ENCODE data around the gene LRFN2. TPM values are rescaled to one million over a fixed set of nuclear protein-coding genes. Genes with fewer than 3 reads are reported as not detected.

Gene LRFN2
- total RNA-seq (not detected), polyA plus RNA-seq (not detected)
- long read RNA-seq, donor 1: 0 reads
- long read RNA-seq, donor 2: 0 reads
- long read RNA-seq, donor 3: 0 reads

DNA sequence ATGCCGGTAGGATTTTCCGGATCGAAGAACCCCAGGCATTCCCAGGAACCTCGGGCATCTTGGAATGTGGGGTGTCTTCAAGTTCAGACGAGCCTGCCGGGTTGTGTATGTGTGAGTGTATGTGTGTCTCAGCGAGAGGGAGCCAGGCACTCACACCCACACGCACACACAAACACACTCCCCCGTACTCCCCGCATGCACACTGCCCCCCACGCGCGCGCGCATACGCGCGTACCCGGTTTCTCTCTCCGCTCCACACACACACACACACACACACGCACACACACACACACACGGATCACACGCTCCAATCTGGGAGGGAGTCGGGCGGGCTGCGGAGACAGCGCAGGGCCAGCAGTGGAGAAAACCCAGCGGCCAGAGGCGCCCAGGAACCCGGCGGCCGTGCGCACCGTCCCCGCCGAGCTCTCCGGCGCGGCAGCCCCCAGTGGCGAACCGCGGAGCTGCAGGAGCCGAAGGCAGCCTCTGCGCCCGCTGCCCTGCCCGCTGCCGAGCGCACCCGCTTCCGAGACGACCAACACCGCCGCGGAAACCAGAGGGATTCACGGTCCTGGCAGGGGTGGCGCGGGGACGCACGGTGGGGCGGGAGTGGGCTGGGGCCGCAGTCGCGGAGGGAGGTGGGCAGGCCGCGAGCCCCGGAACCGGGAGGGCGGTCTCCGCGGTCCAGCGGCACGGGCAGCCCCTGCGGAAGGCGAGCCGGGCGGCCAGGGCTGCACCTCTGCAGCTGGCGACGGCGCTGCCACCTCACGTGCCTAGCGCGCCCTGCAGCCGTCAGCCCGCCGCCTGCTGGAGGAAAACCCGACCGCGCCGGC, at the start of gene LRFN2:
TSS of gene LRFN2 (minus strand) at position 125 of the 830 bp plus-strand sequence.
- peaks cover 0 to 21% (median 7%) of the 10 kb centered on the region in 12 donors for H3K4me1 ChIP-seq
- H3K4me3 ChIP-seq: peak within 1 kb of the TSS in 11 of 12 donors; percentile 11 to 51 (median 40)
- DNase-seq (peak; percentile 49 to 83 (median 61)), ATAC-seq (peak; percentile 48 to 97 (median 89))
- H3K27ac ChIP-seq: no peak within 1 kb of the TSS
- no peak for TF ChIP-seq POLR2A (IDR thresholded peaks at IDR 0.05)
- peak in 11 of 12 donors; percentile 29 to 73 (median 60) for TF ChIP-seq CTCF (IDR thresholded peaks at IDR 0.05)
- H3K36me3 ChIP-seq: no peaks in the 10 kb centered on the region
- no peaks in the 10 kb centered on the region for H3K9me3 ChIP-seq
- WGBS, 4 donors: 0 to 3% (median 1%) methylated on average over 12 to 89 of the region's 89 CpGs
- peaks cover 7 to 94% (median 31%) of the 10 kb centered on the region in 9 donors for H3K27me3 ChIP-seq
- intact Hi-C loops (cut with DNase I): loop anchor here in 5 of 10 donors (2.0 to 10.0 kb wide), 6 partner anchors 237 to 605 kb away; no protein-coding TSS in a partner anchor

GRCh38 chr6:40634429-40634828, 47.3 kb upstream of the LRFN2 start:
- H3K4me1 ChIP-seq: no peaks in the 10 kb centered on the region
- no peak overlapping the region for H3K27ac ChIP-seq
- intact Hi-C loops (cut with DNase I): no loop called here
- ATAC-seq (no peak), DNase-seq (no peak)
- H3K27me3 ChIP-seq: peaks cover 0 to 15% (median 0%) of the 10 kb centered on the region in 9 donors
- 68 to 76% (median 73%) methylated on average over 3 of the region's 3 CpGs for WGBS, 4 donors
- H3K9me3 ChIP-seq: no peaks in the 10 kb centered on the region
- no peak overlapping the region for H3K4me3 ChIP-seq
- TF ChIP-seq POLR2A (IDR thresholded peaks at IDR 0.05) (no peak), CTCF (IDR thresholded peaks at IDR 0.05) (no peak)
- H3K36me3 ChIP-seq: no peaks in the 10 kb centered on the region

GRCh38 chr6:40631744-40632143, 44.6 kb upstream of the LRFN2 start:
- H3K27me3 ChIP-seq: peaks cover 0 to 19% (median 0%) of the 10 kb centered on the region in 9 donors
- intact Hi-C loops (cut with DNase I): no loop called here
- DNase-seq (no peak), ATAC-seq (no peak)
- no peaks in the 10 kb centered on the region for H3K4me1 ChIP-seq
- no peaks in the 10 kb centered on the region for H3K9me3 ChIP-seq
- no peak overlapping the region for H3K4me3 ChIP-seq
- no peak overlapping the region for H3K27ac ChIP-seq
- no peaks in the 10 kb centered on the region for H3K36me3 ChIP-seq
- no peak for TF ChIP-seq CTCF (IDR thresholded peaks at IDR 0.05)
- TF ChIP-seq POLR2A (IDR thresholded peaks at IDR 0.05): no peak
- 53 to 73% (median 65%) methylated on average over 7 of the region's 7 CpGs for WGBS, 4 donors

DNA sequence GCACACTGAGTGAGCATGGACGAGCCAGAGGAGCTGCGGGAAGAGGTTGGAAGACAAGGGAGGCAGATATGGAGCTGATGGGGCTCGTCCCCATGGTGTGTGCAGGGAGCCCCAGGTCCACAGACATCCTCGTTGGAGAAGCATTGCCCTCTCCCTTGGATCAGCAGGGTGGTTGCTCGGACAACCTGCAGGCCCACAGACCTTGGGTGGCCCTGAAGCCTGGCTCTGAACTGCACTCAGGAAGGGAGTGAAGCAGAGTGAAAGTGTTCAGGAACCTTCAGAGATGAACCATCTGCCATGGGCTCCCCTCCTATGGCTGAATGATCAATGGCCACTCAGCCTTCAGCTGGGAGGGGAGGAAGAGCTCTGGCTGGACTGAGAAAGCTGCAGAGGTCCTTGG, 43.3 kb upstream of the LRFN2 start:
- WGBS, 4 donors: 39 to 53% (median 48%) methylated on average over 4 to 5 of the region's 5 CpGs
- Histone ChIP-seq H3K4me3 (no peak overlapping the region), H3K4me1 (no peaks in the 10 kb centered on the region), H3K27ac (no peak overlapping the region), H3K27me3 (peaks cover 0 to 19% (median 0%) of the 10 kb centered on the region in 9 donors), H3K9me3 (peaks cover 0 to 3% (median 0%) of the 10 kb centered on the region in 12 donors), H3K36me3 (no peaks in the 10 kb centered on the region)
- ATAC-seq (no peak), DNase-seq (no peak)
- intact Hi-C loops (cut with DNase I): no loop called here
- TF ChIP-seq POLR2A (IDR thresholded peaks at IDR 0.05): no peak
- no peak for TF ChIP-seq CTCF (IDR thresholded peaks at IDR 0.05)
